GM12892 (cell line): ENCODE data around the gene NBEA.

Source experiments
- POLR2A ChIP-seq: IDR thresholded peaks from 2 replicates; pipeline ENCODE4 v1.6.1; 2011; ENCODE audit warnings: low read depth, low read length, control low read depth
- TAF1 ChIP-seq: IDR thresholded peaks from 2 replicates; pipeline ENCODE4 v1.6.1; 2011; ENCODE audit warnings: low read depth, mild to moderate bottlenecking, control low read depth, low read length, borderline replicate concordance

- TF ChIP-seq POLR2A (no peak), TAF1 (no peak)
Observed at GRCh38 chr13:34942732-34943435, 814 bp downstream of the NBEA start.
